ENCODE measurements around the gene UTP4. TPM values are rescaled to one million over a fixed set of nuclear protein-coding genes. Genes with fewer than 3 reads are reported as not detected.

Gene UTP4
- total RNA-seq, 8 experiments from 2014 or later = 13.3 to 71.5 (median 24.4) TPM

- peaks cover 3 to 5% of the 10 kb centered on the region in 2 donors for H3K4me1 ChIP-seq (replicated peaks in 1 of 2)
- H3K27ac ChIP-seq = no peak overlapping the region
- H3K4me3 ChIP-seq = no peak overlapping the region
- in situ Hi-C loops (cut with MboI; ENCODE audit: low pct_unique_long_range_greater_than_20kb in 2 of 9, low sequenced_read_pairs in 9 of 9, unreplicated experiment in 9 of 9) = no loop called here
- WGBS, 10 experiments = 33 to 100% (median 77%) methylated on average over 1 of the region's 1 CpG; no CpG with 5 or more reads in 2 of the 10 experiments
- peak in 1 of 8 experiments; percentile 10 for ATAC-seq (replicated peaks in 6 of 8)
These were observed 85.0 kb downstream of the UTP4 start for GRCh38 chr16:69217433-69217832.

Other genes with a start within 250 kb of the UTP4 start
- 10 to 100 TPM in 3 of 8 experiments, 1 to 10 TPM in 5; 1.0 to 38.8 (median 2.5) TPM for gene HAS3, start 27.0 kb upstream of the UTP4 start, total RNA-seq
- gene CHTF8, start 61 bp upstream of the UTP4 start, total RNA-seq = 100 to 1,000 TPM in 1 of 8 experiments, 10 to 100 TPM in 7; 29.4 to 111 (median 54.2) TPM
- gene SNTB2, start 54.5 kb downstream of the UTP4 start, total RNA-seq = 10 to 100 TPM in 3 of 8 experiments, 1 to 10 TPM in 5; 4.7 to 34.7 (median 9.2) TPM
- 10 to 100 TPM; 28.3 to 51.8 (median 42.8) TPM for gene VPS4A, start 178.7 kb downstream of the UTP4 start, total RNA-seq
- 10 to 100 TPM in 1 of 8 experiments, 1 to 10 TPM in 7; 3.0 to 12.8 (median 5.8) TPM for gene PDF, start 197.9 kb downstream of the UTP4 start, total RNA-seq
- gene COG8, start 206.9 kb downstream of the UTP4 start, total RNA-seq = 10 to 100 TPM; 20.8 to 46.9 (median 28.0) TPM
- gene NIP7, start 207.1 kb downstream of the UTP4 start, total RNA-seq = 10 to 100 TPM; 10.2 to 44.6 (median 22.4) TPM
- gene TMED6, start 219.1 kb downstream of the UTP4 start, total RNA-seq = 1 to 10 TPM in 3 of 8 experiments, under 1 TPM in 5; 0.33 to 3.8 (median 0.79) TPM

Data from motor neuron (in vitro differentiated cells).